Measurements from ENCODE around the gene CBX1.

The CBX1 gene

GRCh38 chr17:48027322-48027981 is 73.8 kb downstream of the CBX1 start:
- no peaks in the 10 kb centered on the region for H3F3A ChIP-seq (ENCODE audit: low read depth)
- H3K9ac ChIP-seq (ENCODE audit: low read depth, low read length, poor library complexity, severe bottlenecking), result no peak overlapping the region
- H2AFZ ChIP-seq (ENCODE audit: low read length), result no peak overlapping the region
- no peaks in the 10 kb centered on the region for H3K9me2 ChIP-seq (replicated peaks; ENCODE audit: low read depth, low read length)
- no peaks in the 10 kb centered on the region for H3K9me3 ChIP-seq (ENCODE audit: insufficient read depth, low read depth, low read length)
- H3K4me1 ChIP-seq (ENCODE audit: insufficient read depth, low read length, poor library complexity, severe bottlenecking), result peaks cover 26% of the 10 kb centered on the region
- TF ChIP-seq CTCF (conservative IDR thresholded peaks at IDR 0.05; ENCODE audit: low read length), result no peak
- H3K27me3 ChIP-seq (ENCODE audit: insufficient read depth, low read length, poor library complexity, severe bottlenecking), result no peaks in the 10 kb centered on the region
- no peaks in the 10 kb centered on the region for H3K36me3 ChIP-seq (ENCODE audit: insufficient read depth, low read length)
- no peak overlapping the region for H3K4me3 ChIP-seq (ENCODE audit: low read length, poor library complexity, severe bottlenecking)
- no peaks in the 10 kb centered on the region for H3K79me2 ChIP-seq (ENCODE audit: insufficient read depth, low read length)
- H3K4me2 ChIP-seq (ENCODE audit: low read depth, low read length, poor library complexity, severe bottlenecking), result no peak overlapping the region
- peaks cover 5% of the 10 kb centered on the region for H4K20me1 ChIP-seq (ENCODE audit: insufficient read depth, low read length, poor library complexity, severe bottlenecking)

DNA sequence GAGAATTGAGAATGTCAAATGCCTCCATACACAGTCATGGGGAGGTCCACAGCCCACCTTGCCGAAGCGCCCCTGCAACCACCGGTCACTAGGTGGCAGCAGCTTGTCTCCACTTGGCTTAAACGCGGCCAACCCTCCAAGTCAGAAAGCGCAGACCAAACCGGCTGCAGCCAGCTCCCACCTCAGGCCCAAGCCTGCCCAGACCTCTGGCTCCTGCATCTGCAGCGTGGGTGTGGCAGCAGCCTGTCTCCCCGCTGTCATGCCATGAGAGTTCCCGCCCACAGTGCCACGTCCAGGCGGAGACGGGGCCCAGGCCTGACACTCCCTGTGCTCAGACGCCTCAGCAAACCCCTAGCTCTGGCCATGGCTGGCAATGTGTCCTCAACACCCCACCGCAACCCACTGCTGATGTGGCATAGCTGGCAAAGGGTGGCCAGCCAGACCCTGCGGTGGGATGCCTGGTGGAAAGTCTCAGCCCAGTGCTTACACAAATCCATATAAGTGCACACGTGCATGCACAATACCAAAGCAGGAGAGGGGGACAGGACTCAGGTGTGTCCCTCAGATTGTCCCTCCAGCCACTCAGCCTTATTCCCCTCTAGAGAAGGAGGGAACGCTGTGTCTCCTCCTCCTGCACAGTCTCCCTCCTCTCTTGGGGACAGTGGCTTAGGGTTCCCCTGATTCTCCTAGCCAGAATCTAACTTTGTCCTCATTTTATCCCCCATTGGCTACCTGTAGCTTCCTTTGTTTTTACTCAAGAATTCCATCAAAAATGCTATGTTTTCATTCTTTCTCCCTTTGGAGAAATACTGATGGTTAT is 74.6 kb downstream of the CBX1 start:
- H3K27me3 ChIP-seq (ENCODE audit: insufficient read depth, low read length, poor library complexity, severe bottlenecking), result no peaks in the 10 kb centered on the region
- H3F3A ChIP-seq (ENCODE audit: low read depth), result no peaks in the 10 kb centered on the region
- no peaks in the 10 kb centered on the region for H3K79me2 ChIP-seq (ENCODE audit: insufficient read depth, low read length)
- TF ChIP-seq CTCF (conservative IDR thresholded peaks at IDR 0.05; ENCODE audit: low read length) (peak; percentile 81), EZH2phosphoT487 (IDR thresholded peaks at IDR 0.05; ENCODE audit: borderline replicate concordance) (no peak)
- H3K36me3 ChIP-seq (ENCODE audit: insufficient read depth, low read length), result no peaks in the 10 kb centered on the region
- no peaks in the 10 kb centered on the region for H3K9me2 ChIP-seq (replicated peaks; ENCODE audit: low read depth, low read length)
- H3K4me3 ChIP-seq (ENCODE audit: low read length, poor library complexity, severe bottlenecking), result no peak overlapping the region
- no peak overlapping the region for H2AFZ ChIP-seq (ENCODE audit: low read length)
- H3K9ac ChIP-seq (ENCODE audit: low read depth, low read length, poor library complexity, severe bottlenecking), result no peak overlapping the region
- H4K20me1 ChIP-seq (ENCODE audit: insufficient read depth, low read length, poor library complexity, severe bottlenecking), result peaks cover 5% of the 10 kb centered on the region
- no peaks in the 10 kb centered on the region for H3K9me3 ChIP-seq (ENCODE audit: insufficient read depth, low read depth, low read length)
- no peak overlapping the region for H3K4me2 ChIP-seq (ENCODE audit: low read depth, low read length, poor library complexity, severe bottlenecking)
- H3K4me1 ChIP-seq (ENCODE audit: insufficient read depth, low read length, poor library complexity, severe bottlenecking), result peaks cover 26% of the 10 kb centered on the region

DNA sequence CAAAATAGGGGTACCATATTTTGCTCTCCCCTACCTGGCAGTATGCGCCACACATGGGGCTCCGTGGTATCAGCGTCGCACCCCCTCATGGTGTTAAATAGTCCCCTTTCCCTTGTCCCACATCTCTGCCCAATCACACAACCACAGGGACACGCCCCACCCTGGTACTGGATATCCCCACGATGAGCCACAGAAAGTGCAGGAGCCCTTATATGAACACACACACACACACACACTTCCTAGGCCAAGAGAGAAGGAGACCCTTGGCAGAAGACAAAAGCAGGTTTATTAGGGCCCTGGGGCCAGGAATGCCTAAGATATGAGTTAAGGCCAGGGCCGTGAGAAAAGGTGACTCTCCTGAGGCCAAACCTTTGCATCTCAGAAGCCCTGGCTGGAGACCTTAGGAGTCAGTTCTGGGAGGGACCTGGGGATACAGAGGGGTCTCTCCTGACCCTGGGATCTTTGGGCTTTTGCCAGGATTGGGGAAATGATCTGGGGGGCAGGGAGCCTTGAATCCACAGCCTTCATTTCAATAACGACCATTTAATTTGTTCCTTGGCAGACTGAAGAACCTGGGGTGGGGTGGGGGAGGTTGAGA is 75.3 kb downstream of the CBX1 start:
- Histone ChIP-seq H4K20me1 (ENCODE audit: insufficient read depth, low read length, poor library complexity, severe bottlenecking) (peaks cover 5% of the 10 kb centered on the region), H3K4me1 (ENCODE audit: insufficient read depth, low read length, poor library complexity, severe bottlenecking) (peaks cover 26% of the 10 kb centered on the region), H3K9me3 (ENCODE audit: insufficient read depth, low read depth, low read length) (no peaks in the 10 kb centered on the region), H3K4me3 (ENCODE audit: low read length, poor library complexity, severe bottlenecking) (peak overlapping the region; percentile 75), H3K9ac (ENCODE audit: low read depth, low read length, poor library complexity, severe bottlenecking) (no peak overlapping the region), H3K4me2 (ENCODE audit: low read depth, low read length, poor library complexity, severe bottlenecking) (peak overlapping the region; percentile 99), H3K9me2 (replicated peaks; ENCODE audit: low read depth, low read length) (no peaks in the 10 kb centered on the region), H3K36me3 (ENCODE audit: insufficient read depth, low read length) (no peaks in the 10 kb centered on the region), H3F3A (ENCODE audit: low read depth) (no peaks in the 10 kb centered on the region), H2AFZ (ENCODE audit: low read length) (peak overlapping the region; percentile 82; the same call in 1 of the 2 replicates), H3K79me2 (ENCODE audit: insufficient read depth, low read length) (no peaks in the 10 kb centered on the region), H3K27me3 (ENCODE audit: insufficient read depth, low read length, poor library complexity, severe bottlenecking) (no peaks in the 10 kb centered on the region)
- TF ChIP-seq EZH2phosphoT487 (IDR thresholded peaks at IDR 0.05; ENCODE audit: borderline replicate concordance) (no peak), CTCF (conservative IDR thresholded peaks at IDR 0.05; ENCODE audit: low read length) (no peak)
